ENCODE results near the gene MAN1A1. TPM values are rescaled to one million over a fixed set of nuclear protein-coding genes. Genes with fewer than 3 reads are reported as not detected.

MAN1A1 gene
- total RNA-seq, 1 donor = 104 TPM

- no peak overlapping the region for H3K4me3 ChIP-seq (ENCODE audit: low read depth, low read length)
- DNase-seq (ENCODE audit: low read depth) = no peak
- TF ChIP-seq, protein P1, sequence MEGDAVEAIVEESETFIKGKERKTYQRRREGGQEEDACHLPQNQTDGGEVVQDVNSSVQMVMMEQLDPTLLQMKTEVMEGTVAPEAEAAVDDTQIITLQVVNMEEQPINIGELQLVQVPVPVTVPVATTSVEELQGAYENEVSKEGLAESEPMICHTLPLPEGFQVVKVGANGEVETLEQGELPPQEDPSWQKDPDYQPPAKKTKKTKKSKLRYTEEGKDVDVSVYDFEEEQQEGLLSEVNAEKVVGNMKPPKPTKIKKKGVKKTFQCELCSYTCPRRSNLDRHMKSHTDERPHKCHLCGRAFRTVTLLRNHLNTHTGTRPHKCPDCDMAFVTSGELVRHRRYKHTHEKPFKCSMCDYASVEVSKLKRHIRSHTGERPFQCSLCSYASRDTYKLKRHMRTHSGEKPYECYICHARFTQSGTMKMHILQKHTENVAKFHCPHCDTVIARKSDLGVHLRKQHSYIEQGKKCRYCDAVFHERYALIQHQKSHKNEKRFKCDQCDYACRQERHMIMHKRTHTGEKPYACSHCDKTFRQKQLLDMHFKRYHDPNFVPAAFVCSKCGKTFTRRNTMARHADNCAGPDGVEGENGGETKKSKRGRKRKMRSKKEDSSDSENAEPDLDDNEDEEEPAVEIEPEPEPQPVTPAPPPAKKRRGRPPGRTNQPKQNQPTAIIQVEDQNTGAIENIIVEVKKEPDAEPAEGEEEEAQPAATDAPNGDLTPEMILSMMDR (IDR thresholded peaks at IDR 0.05; ENCODE audit: insufficient read depth, low read depth, low read length) = no peak
Measured at GRCh38 chr6:119200512-119201175, 148.9 kb downstream of the MAN1A1 start.

DNA sequence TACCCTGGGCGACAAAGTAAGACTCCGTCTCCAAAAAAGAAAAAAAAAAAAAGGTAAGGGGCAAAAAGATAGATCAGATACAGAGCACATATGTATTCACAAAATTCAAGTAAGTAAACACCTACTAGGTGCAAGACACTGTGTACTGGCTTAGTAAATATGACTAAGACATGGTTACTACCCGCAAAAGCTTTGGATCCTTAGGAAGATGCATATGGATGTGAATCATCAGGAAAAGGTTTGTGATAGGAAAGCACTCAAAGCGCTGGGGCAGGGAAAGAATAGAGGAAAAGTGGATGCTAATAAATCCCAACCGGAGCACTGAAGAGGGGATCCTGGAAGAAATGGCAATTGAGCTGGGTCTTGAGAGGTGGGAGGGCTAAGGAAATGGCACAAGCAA is 152.3 kb downstream of the MAN1A1 start:
- H3K4me3 ChIP-seq (ENCODE audit: low read depth, low read length) = no peak overlapping the region
- DNase-seq (ENCODE audit: low read depth) = no peak
- TF ChIP-seq, protein P1 (IDR thresholded peaks at IDR 0.05; ENCODE audit: insufficient read depth, low read depth, low read length) = no peak

- no peak for DNase-seq (ENCODE audit: low read depth)
- TF ChIP-seq, protein P1 (IDR thresholded peaks at IDR 0.05; ENCODE audit: insufficient read depth, low read depth, low read length) = no peak
- no peak overlapping the region for H3K4me3 ChIP-seq (ENCODE audit: low read depth, low read length)
Measured at GRCh38 chr6:119196715-119197114, 152.8 kb downstream of the MAN1A1 start.

- TF ChIP-seq, protein P1 (IDR thresholded peaks at IDR 0.05; ENCODE audit: insufficient read depth, low read depth, low read length) = no peak
- no peak for DNase-seq (ENCODE audit: low read depth)
- no peak overlapping the region for H3K4me3 ChIP-seq (ENCODE audit: low read depth, low read length)
Measured at GRCh38 chr6:119195848-119196247, 153.7 kb downstream of the MAN1A1 start.

- no peak for DNase-seq (ENCODE audit: low read depth)
- no peak overlapping the region for H3K4me3 ChIP-seq (ENCODE audit: low read depth, low read length)
Measured at GRCh38 chr6:119195204-119195603, 154.4 kb downstream of the MAN1A1 start.

GRCh38 chr6:119193707-119194106 is 155.9 kb downstream of the MAN1A1 start:
- TF ChIP-seq, protein P1 (IDR thresholded peaks at IDR 0.05; ENCODE audit: insufficient read depth, low read depth, low read length) = no peak
- H3K4me3 ChIP-seq (ENCODE audit: low read depth, low read length) = no peak overlapping the region
- no peak for DNase-seq (ENCODE audit: low read depth)

More at GRCh38 chr6:119195204-119195603, 154.4 kb downstream of the MAN1A1 start:
- TF ChIP-seq, protein P1 (IDR thresholded peaks at IDR 0.05; ENCODE audit: insufficient read depth, low read depth, low read length) = no peak

DNA sequence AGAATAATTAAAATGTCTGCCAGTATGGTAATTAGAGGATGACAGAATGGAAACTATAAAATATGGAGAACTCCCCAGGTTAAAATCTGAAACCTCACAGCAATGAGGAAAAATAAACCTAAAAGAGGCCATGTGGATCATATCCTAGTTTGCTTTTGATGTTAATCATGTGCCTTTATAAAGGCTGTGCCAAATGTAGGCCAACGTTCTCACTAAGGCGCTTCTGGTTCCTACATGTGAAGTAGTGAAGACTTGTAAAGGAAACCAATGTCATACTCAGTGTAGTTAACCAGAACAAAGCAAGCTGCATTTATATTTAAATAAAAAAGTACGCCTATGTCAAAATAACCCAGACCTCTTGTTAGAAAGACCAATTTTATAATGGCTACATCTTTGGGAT is 157.4 kb downstream of the MAN1A1 start:
- no peak for DNase-seq (ENCODE audit: low read depth)
- TF ChIP-seq, protein P1 (IDR thresholded peaks at IDR 0.05; ENCODE audit: insufficient read depth, low read depth, low read length) = no peak
- no peak overlapping the region for H3K4me3 ChIP-seq (ENCODE audit: low read depth, low read length)
